ENCODE measurements around the gene MOGAT1. TPM values are rescaled to one million over a fixed set of nuclear protein-coding genes. Genes with fewer than 3 reads are reported as not detected.

MOGAT1 gene
- total and polyA plus RNA-seq, 9 of the 15 experiments (the other 6 are each of a cell fraction or from before 2014, with no cell fraction given), result not detected

DNA sequence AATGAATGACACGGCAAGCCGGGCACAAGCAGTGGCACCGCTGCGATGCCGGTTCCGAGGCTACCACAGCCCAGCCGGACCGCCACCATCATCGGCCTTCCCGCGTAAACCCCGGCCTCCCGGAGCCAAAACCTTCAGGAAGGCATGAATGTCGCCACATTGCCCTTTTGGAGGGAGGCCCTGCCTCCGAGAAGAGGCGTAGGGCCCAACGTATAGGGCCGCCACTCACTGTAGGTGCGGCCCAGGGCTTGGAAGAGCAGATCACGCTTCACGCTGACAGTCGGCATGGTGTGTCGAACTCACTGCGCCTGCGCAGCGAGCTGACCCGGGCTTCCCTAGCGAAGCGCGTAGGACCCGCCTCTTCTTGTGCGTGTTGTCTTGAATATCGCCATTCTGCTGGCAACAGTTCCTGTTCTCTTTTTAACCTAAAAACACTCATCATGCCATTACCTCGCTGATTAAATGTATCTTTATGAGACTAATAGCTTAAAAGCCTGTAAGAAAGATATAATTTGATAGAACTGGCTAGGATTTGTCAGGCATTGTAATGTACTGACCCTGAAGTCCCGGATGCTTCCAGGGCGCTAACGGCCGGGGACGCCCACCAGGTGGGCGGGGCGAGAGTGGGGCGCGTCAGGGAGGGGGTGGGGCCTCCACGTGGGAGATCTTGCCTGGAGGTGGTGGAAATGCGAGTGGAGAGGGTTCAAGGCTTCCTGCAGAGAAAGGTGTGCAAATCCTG, 15.5 kb upstream of the MOGAT1 start, which contains the start of gene FARSB (continued):
- no peak for TF ChIP-seq KAT7 (CRISPR knock-in tag; IDR thresholded peaks at IDR 0.05; ENCODE audit: borderline replicate concordance)
- no peak for TF ChIP-seq FOS (IDR thresholded peaks at IDR 0.05; ENCODE audit: extremely low read depth, insufficient read length)
- TF ChIP-seq ZZZ3 (IDR thresholded peaks at IDR 0.05), result peak; percentile 84; the same call in 1 of the 2 replicates
- no peak for TF ChIP-seq CEBPG (CRISPR knock-in tag; IDR thresholded peaks at IDR 0.05)
- no peak for TF ChIP-seq CEBPG (tag; conservative IDR thresholded peaks at IDR 0.05 in 1 of 2, IDR thresholded peaks at IDR 0.05 in 1 of 2)
- TF ChIP-seq NR3C1 (CRISPR knock-in tag; IDR thresholded peaks at IDR 0.05), result no peak
- TF ChIP-seq, protein P1, sequence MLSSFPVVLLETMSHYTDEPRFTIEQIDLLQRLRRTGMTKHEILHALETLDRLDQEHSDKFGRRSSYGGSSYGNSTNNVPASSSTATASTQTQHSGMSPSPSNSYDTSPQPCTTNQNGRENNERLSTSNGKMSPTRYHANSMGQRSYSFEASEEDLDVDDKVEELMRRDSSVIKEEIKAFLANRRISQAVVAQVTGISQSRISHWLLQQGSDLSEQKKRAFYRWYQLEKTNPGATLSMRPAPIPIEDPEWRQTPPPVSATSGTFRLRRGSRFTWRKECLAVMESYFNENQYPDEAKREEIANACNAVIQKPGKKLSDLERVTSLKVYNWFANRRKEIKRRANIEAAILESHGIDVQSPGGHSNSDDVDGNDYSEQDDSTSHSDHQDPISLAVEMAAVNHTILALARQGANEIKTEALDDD (IDR thresholded peaks at IDR 0.05), result no peak
- TF ChIP-seq GTF2A2 (tag; IDR thresholded peaks at IDR 0.05), result no peak
- TF ChIP-seq RHOXF2B (CRISPR knock-in tag; conservative IDR thresholded peaks at IDR 0.05), result no peak
- TF ChIP-seq, protein P2, sequence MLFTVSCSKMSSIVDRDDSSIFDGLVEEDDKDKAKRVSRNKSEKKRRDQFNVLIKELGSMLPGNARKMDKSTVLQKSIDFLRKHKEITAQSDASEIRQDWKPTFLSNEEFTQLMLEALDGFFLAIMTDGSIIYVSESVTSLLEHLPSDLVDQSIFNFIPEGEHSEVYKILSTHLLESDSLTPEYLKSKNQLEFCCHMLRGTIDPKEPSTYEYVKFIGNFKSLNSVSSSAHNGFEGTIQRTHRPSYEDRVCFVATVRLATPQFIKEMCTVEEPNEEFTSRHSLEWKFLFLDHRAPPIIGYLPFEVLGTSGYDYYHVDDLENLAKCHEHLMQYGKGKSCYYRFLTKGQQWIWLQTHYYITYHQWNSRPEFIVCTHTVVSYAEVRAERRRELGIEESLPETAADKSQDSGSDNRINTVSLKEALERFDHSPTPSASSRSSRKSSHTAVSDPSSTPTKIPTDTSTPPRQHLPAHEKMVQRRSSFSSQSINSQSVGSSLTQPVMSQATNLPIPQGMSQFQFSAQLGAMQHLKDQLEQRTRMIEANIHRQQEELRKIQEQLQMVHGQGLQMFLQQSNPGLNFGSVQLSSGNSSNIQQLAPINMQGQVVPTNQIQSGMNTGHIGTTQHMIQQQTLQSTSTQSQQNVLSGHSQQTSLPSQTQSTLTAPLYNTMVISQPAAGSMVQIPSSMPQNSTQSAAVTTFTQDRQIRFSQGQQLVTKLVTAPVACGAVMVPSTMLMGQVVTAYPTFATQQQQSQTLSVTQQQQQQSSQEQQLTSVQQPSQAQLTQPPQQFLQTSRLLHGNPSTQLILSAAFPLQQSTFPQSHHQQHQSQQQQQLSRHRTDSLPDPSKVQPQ (CRISPR knock-in tag; IDR thresholded peaks at IDR 0.05; ENCODE audit: borderline replicate concordance), result no peak
- TF ChIP-seq NFYB (IDR thresholded peaks at IDR 0.05; ENCODE audit: extremely low read depth, insufficient read length), result no peak
- TF ChIP-seq ZNF77 (CRISPR knock-in tag; IDR thresholded peaks at IDR 0.05), result no peak
- no peak for TF ChIP-seq ZKSCAN8 (CRISPR knock-in tag; IDR thresholded peaks at IDR 0.05)
- TF ChIP-seq SREBF1 (IDR thresholded peaks at IDR 0.05; ENCODE audit: borderline replicate concordance, low read depth, low read length), result no peak
- TF ChIP-seq ZNF695 (CRISPR knock-in tag; IDR thresholded peaks at IDR 0.05), result no peak
- no peak for TF ChIP-seq EWSR1 (IDR thresholded peaks at IDR 0.05; ENCODE audit: borderline replicate concordance, low read depth, partially characterized antibody)
- no peak for TF ChIP-seq ZNF282 (CRISPR knock-in tag; IDR thresholded peaks at IDR 0.05)
- TF ChIP-seq POLR2B (IDR thresholded peaks at IDR 0.05; ENCODE audit: low read depth, partially characterized antibody), result peak; percentile 47
- no peak for TF ChIP-seq SRSF7 (optimal IDR thresholded peaks at IDR 0.05; ENCODE audit: low read depth, low read length)
- TF ChIP-seq, protein P3, sequence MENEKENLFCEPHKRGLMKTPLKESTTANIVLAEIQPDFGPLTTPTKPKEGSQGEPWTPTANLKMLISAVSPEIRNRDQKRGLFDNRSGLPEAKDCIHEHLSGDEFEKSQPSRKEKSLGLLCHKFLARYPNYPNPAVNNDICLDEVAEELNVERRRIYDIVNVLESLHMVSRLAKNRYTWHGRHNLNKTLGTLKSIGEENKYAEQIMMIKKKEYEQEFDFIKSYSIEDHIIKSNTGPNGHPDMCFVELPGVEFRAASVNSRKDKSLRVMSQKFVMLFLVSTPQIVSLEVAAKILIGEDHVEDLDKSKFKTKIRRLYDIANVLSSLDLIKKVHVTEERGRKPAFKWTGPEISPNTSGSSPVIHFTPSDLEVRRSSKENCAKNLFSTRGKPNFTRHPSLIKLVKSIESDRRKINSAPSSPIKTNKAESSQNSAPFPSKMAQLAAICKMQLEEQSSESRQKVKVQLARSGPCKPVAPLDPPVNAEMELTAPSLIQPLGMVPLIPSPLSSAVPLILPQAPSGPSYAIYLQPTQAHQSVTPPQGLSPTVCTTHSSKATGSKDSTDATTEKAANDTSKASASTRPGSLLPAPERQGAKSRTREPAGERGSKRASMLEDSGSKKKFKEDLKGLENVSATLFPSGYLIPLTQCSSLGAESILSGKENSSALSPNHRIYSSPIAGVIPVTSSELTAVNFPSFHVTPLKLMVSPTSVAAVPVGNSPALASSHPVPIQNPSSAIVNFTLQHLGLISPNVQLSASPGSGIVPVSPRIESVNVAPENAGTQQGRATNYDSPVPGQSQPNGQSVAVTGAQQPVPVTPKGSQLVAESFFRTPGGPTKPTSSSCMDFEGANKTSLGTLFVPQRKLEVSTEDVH (IDR thresholded peaks at IDR 0.05; ENCODE audit: low read depth, partially characterized antibody), result no peak
- peak; percentile 96 for TF ChIP-seq SAP30 (IDR thresholded peaks at IDR 0.05; ENCODE audit: borderline replicate concordance, insufficient read depth, low read depth, low read length, poor library complexity, severe bottlenecking)
- no peak for TF ChIP-seq MECOM (CRISPR knock-in tag; IDR thresholded peaks at IDR 0.05)
- TF ChIP-seq HSF4 (CRISPR knock-in tag; IDR thresholded peaks at IDR 0.05; ENCODE audit: borderline replicate concordance), result no peak
